WTC11 (cell line): ENCODE results near the gene MTUS2.

Experiments used
- CTCF ChIP-seq: fragments of 200-600 bp; IDR thresholded peaks from 2 replicates; pipeline ENCODE4 v1.8.0; 2022; ENCODE audit warnings: antibody characterized with exemption
- NR2C2 ChIP-seq: sonication (generic); formaldehyde crosslinking; IDR thresholded peaks from 2 replicates; pipeline ENCODE4 v1.8.0; 2022; ENCODE audit warnings: mild to moderate bottlenecking, missing genetic modification reagents

DNA sequence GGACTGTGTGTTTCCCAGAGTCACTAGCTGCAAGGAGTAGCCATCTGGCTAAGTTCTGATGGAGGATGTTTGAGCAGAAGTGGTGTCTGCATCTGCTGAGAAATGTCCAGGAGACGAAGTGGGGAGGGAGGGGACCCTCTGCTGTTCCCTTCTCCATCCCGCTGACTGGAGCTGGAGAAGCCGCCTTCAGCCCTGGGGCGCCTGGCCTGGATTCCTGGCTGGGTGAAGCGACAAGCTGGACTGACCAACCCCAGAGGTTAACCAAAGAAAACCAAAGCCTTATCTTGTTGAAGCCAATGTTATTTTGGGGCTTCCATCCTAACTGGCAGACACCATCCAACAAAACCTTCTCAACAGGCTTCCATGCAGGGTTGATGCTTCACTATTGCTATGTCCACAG is 707.8 kb downstream of the MTUS2 start:
- TF ChIP-seq CTCF (no peak), NR2C2 (CRISPR knock-in tag) (no peak)
